HepG2 (cell line): ENCODE results near the gene CHTF8. TPM values are rescaled to one million over a fixed set of nuclear protein-coding genes. Genes with fewer than 3 reads are reported as not detected.

Experiments used
- ATAC-seq: fragments of 200-7000 bp; cut with Tn5 transposase; 3 replicates; pipeline ENCODE4 v1.9.1; 2020; ENCODE audit warnings: mild to moderate bottlenecking, moderate library complexity
- BruUV-seq: library from RNA; stranded (reverse); fragments of 400-500 nt; replicated peaks from 2 replicates; lab custom pipeline; 2021; lab: Mats Ljungman, UMichigan
- CTCF ChIA-PET: fragments of 300-600 bp; formaldehyde crosslinking; extraction: SDS; loops from one replicate; lab custom pipeline; 2021; ENCODE audit warnings: low total read pairs, inconsistent platforms, low intra/inter-chr PET ratio; lab: Yijun Ruan, JAX
- POLR2A ChIA-PET: fragments of 350-600 bp; sonication (Branson Sonifier 250); formaldehyde crosslinking; loops from one replicate; lab custom pipeline; 2020; ENCODE audit warnings: antibody characterized with exemption, inconsistent platforms; lab: Yijun Ruan, JAX
- DNase-seq: peaks from one replicate; pipeline ENCODE4 v3.0.0-alpha.2; 2015; ENCODE audit warnings: low spot score
- FAIRE-seq: peaks from 3 replicates; lab custom pipeline; 2011; peaks lifted over from hg19 to GRCh38; lab: Jason Lieb, UNC
- H2AFZ ChIP-seq: one replicate; pipeline ENCODE4 v1.6.1; 2011; ENCODE audit warnings: low read length, inconsistent platforms
- H3K27ac ChIP-seq: fragments of 300-600 bp; 3 replicates; pipeline ENCODE4 v1.8.0; 2011; ENCODE audit warnings: mixed run types, mild to moderate bottlenecking, mixed read lengths, low read length, inconsistent platforms; ENCODE audit not compliant: insufficient read depth; ENCODE audit errors: extremely low read length
- H3K27me3 ChIP-seq, 2 experiments: fragments of 200-600 bp in 1 of 2; 2 replicates in 1 of 2; 3 replicates in 1 of 2; pipeline versions ENCODE4 v1.6.0 to v1.8.0; 2011; ENCODE audit warnings: low read length in 2 of 2, mild to moderate bottlenecking in 2 of 2, moderate library complexity in 2 of 2, inconsistent platforms in 1 of 2; ENCODE audit not compliant: insufficient read depth in 2 of 2, control insufficient read depth in 1 of 2
- H3K36me3 ChIP-seq, 2 experiments: fragments of 200-600 bp in 1 of 2; replicated peaks in 1 of 2; 2 replicates in 1 of 2; 3 replicates in 1 of 2; pipeline versions ENCODE4 v1.5.1 to v1.8.0; 2011; ENCODE audit warnings: low read length in 2 of 2, inconsistent platforms in 1 of 2; ENCODE audit not compliant: insufficient read depth in 2 of 2, control insufficient read depth in 1 of 2
- H3K4me1 ChIP-seq: 2 replicates; pipeline ENCODE4 v1.5.1; 2012; ENCODE audit warnings: low read length, inconsistent platforms; ENCODE audit not compliant: insufficient read depth
- H3K4me2 ChIP-seq: 2 replicates; pipeline ENCODE4 v1.6.0; 2011; ENCODE audit warnings: low read depth, low read length, inconsistent platforms
- H3K4me3 ChIP-seq, 3 experiments: fragments of 200-600 bp in 1 of 3; sonication (generic), shearing (Covaris generic) in 1 of 3; replicated peaks in 1 of 3; 2 replicates each; pipeline ENCODE4 v1.5.1; 2011 to 2016; ENCODE audit warnings: low read length in 3 of 3, inconsistent platforms in 2 of 3, low read depth in 2 of 3, mild to moderate bottlenecking in 2 of 3, control low read depth in 1 of 3, mixed read lengths in 1 of 3; ENCODE audit not compliant: insufficient read depth in 1 of 3
- H3K79me2 ChIP-seq: one replicate; pipeline ENCODE4 v1.6.1; 2011; ENCODE audit warnings: low read length, inconsistent platforms; ENCODE audit not compliant: insufficient read depth
- H3K9ac ChIP-seq: 2 replicates; pipeline ENCODE4 v1.6.0; 2011; ENCODE audit warnings: mild to moderate bottlenecking, low read depth, low read length, inconsistent platforms; ENCODE audit not compliant: insufficient read depth
- H3K9me3 ChIP-seq: 2 replicates; pipeline ENCODE4 v1.5.1; 2012; ENCODE audit warnings: mild to moderate bottlenecking, low read length
- H4K20me1 ChIP-seq: 2 replicates; pipeline ENCODE4 v1.6.0; 2011; ENCODE audit warnings: inconsistent platforms, mild to moderate bottlenecking, low read length, moderate library complexity; ENCODE audit not compliant: insufficient read depth
- HNRNPK ChIP-seq: fragments of 200-400 bp; formaldehyde crosslinking; IDR thresholded peaks from 2 replicates; pipeline ENCODE4 v1.6.1; 2018; ENCODE audit warnings: low read length, low read depth, moderate library complexity, mild to moderate bottlenecking; ENCODE audit not compliant: poor library complexity, severe bottlenecking
- PCBP1 ChIP-seq: fragments of 200-400 bp; formaldehyde crosslinking; IDR thresholded peaks from 2 replicates; pipeline ENCODE4 v1.6.1; 2017; ENCODE audit warnings: mild to moderate bottlenecking, low read depth, low read length, borderline replicate concordance
- PCBP2 ChIP-seq: fragments of 200-400 bp; formaldehyde crosslinking; optimal IDR thresholded peaks from 2 replicates; pipeline ENCODE3; 2018; ENCODE audit warnings: low read length, low read depth; ENCODE audit not compliant: poor library complexity, severe bottlenecking
- SNRNP70 ChIP-seq: fragments of 200-400 bp; formaldehyde crosslinking; IDR thresholded peaks from 2 replicates; pipeline ENCODE4 v1.6.1; 2017; ENCODE audit warnings: mild to moderate bottlenecking, low read depth, low read length, moderate library complexity
- ZNF121 ChIP-seq: sonication (generic); formaldehyde crosslinking; IDR thresholded peaks from 2 replicates; pipeline ENCODE4 v1.5.0; 2020; ENCODE audit warnings: mild to moderate bottlenecking, missing genetic modification reagents
- ZNF703 ChIP-seq: sonication (generic); formaldehyde crosslinking; IDR thresholded peaks from 2 replicates; pipeline ENCODE4 v1.5.1; 2020; ENCODE audit warnings: missing genetic modification reagents, mild to moderate bottlenecking, moderate library complexity, borderline replicate concordance
- WGBS: methylation state at CpG from one replicate; pipeline ENCODE4 v1.1.6; 2017; ENCODE audit warnings: low lambda C conversion rate; 5-methylcytosine and 5-hydroxymethylcytosine counted together
- in situ Hi-C: cut with HindIII; loops from 2 replicates; pipeline ENCODE4 v1.10.0; 2017; ENCODE audit warnings: low pct_unique_long_range_greater_than_20kb; ENCODE audit not compliant: extremely low pct_ligation_motif_present
- intact Hi-C: fragments of 100-400 bp; cut with micrococcal nuclease; formaldehyde crosslinking; loops from one replicate; pipeline ENCODE4 v1.10.0; 2022; ENCODE audit not compliant: unreplicated experiment
- polyA plus RNA-seq, 8 experiments: library from polyadenylated mRNA; depleted of rRNA in 3 of 8; stranded (reverse) in 7 of 8; unstranded in 1 of 8; fragments of >200 nt; fragmentation: Illumina TruSeq in 4 of 8; extraction: Trizol in 4 of 8; gene quantifications; 2 replicates each; pipeline versions ENCODE4 v1.2.1 to v1.2.3, GENCODE V29; 2011 to 2016; ENCODE audit warnings: low read depth in 4 of 8, missing spikeins in 1 of 8, mixed read lengths in 1 of 8; ENCODE audit not compliant: insufficient read depth in 1 of 8
- total RNA-seq, 5 experiments: library from RNA; depleted of rRNA; stranded (reverse); fragments of >200 nt; fragmentation: Illumina TruSeq; extraction: Trizol; gene quantifications; 2 replicates each; pipeline ENCODE4 v1.2.3, GENCODE V29; 2016; ENCODE audit warnings: low read depth in 1 of 5

The CHTF8 gene
- total and polyA plus RNA-seq, 2 of the 13 experiments (the other 11 are each of a cell fraction or from before 2014, with no cell fraction given): 37.2 to 67.5 TPM

GRCh38 chr16:69176033-69176800, 43.8 kb upstream of the CHTF8 start:
- BruUV-seq: no TSS peak
- intact Hi-C loops: no loop called here
- H3K4me2 ChIP-seq: no peak overlapping the region
- H3K36me3 ChIP-seq: no peaks in the 10 kb centered on the region; a peak in 3 of 5 replicates
- no peaks in the 10 kb centered on the region for H3K27me3 ChIP-seq
- no peak overlapping the region for H3K27ac ChIP-seq
- no peak overlapping the region for H3K9ac ChIP-seq
- in situ Hi-C loops: no loop called here
- WGBS: 98% methylated on average over 4 of the region's 4 CpGs
- TF ChIP-seq ZNF703 (CRISPR knock-in tag): no peak
- peak; percentile 67 for TF ChIP-seq ZNF121 (CRISPR knock-in tag)
- no peaks in the 10 kb centered on the region for H3K79me2 ChIP-seq
- ATAC-seq (no peak), DNase-seq (no peak), FAIRE-seq (no peak)
- H3K9me3 ChIP-seq: no peaks in the 10 kb centered on the region
- ChIA-PET CTCF (no interaction called here), POLR2A (no interaction called here)
- H4K20me1 ChIP-seq: no peaks in the 10 kb centered on the region
- no peak overlapping the region for H3K4me3 ChIP-seq
- peaks cover 13% of the 10 kb centered on the region for H3K4me1 ChIP-seq
- no peak overlapping the region for H2AFZ ChIP-seq

GRCh38 chr16:69171325-69172084, 39.1 kb upstream of the CHTF8 start:
- WGBS: 95% methylated on average over 6 of the region's 6 CpGs
- no peak for FAIRE-seq
- DNase-seq: no peak
- ChIA-PET CTCF (no interaction called here), POLR2A (interaction anchor here (0.9 kb wide), 1 partner anchor 16 kb away, joined by 3 read pairs; no protein-coding TSS in a partner anchor)
- no peak overlapping the region for H3K4me3 ChIP-seq
- intact Hi-C loops: no loop called here
- TF ChIP-seq HNRNPK (peak; percentile 100), SNRNP70 (no peak), PCBP1 (0 out of 2 replicates have a peak, but pooled peaks have one; percentile 75), PCBP2 (peak; percentile 98)
- H2AFZ ChIP-seq: no peak overlapping the region
- H3K36me3 ChIP-seq: peaks cover 10 to 37% of the 10 kb centered on the region in 2 experiments
- H3K9ac ChIP-seq: no peak overlapping the region
- H3K27ac ChIP-seq: no peak overlapping the region
- no peaks in the 10 kb centered on the region for H3K79me2 ChIP-seq
- in situ Hi-C loops: no loop called here
- H3K9me3 ChIP-seq: no peaks in the 10 kb centered on the region
- BruUV-seq: no TSS peak
- no peak for ATAC-seq
- no peak overlapping the region for H3K4me2 ChIP-seq
- no peaks in the 10 kb centered on the region for H4K20me1 ChIP-seq
- no peaks in the 10 kb centered on the region for H3K27me3 ChIP-seq
- no peaks in the 10 kb centered on the region for H3K4me1 ChIP-seq
